ENCODE data around the gene IL13RA2.

The IL13RA2 gene

GRCh38 chrX:115017455-115017854 is at the start of gene IL13RA2:
Gene IL13RA2 (minus strand): TSS chrX:115017616. CDS start chrX:115017269, 347 bp downstream.
- no peak for DNase-seq (ENCODE audit: low spot score)

GRCh38 chrX:115065304-115065703 is 47.9 kb upstream of the IL13RA2 start:
- no peak for DNase-seq (ENCODE audit: low spot score)

- no peak for DNase-seq (ENCODE audit: low spot score)
Measured at GRCh38 chrX:115060013-115060412, 42.6 kb upstream of the IL13RA2 start.

- no peak for DNase-seq (ENCODE audit: low spot score)
Measured at GRCh38 chrX:115058276-115058675, 40.9 kb upstream of the IL13RA2 start.

GRCh38 chrX:115054876-115055275 is 37.5 kb upstream of the IL13RA2 start:
- DNase-seq (ENCODE audit: low spot score) = no peak

- DNase-seq (ENCODE audit: low spot score) = no peak
Measured at GRCh38 chrX:115053223-115053622, 35.8 kb upstream of the IL13RA2 start.

- DNase-seq (ENCODE audit: low spot score) = no peak
Measured at GRCh38 chrX:115047715-115048114, 30.3 kb upstream of the IL13RA2 start.

- no peak for DNase-seq (ENCODE audit: low spot score)
Measured at GRCh38 chrX:115047181-115047580, 29.8 kb upstream of the IL13RA2 start.

- DNase-seq (ENCODE audit: low spot score) = no peak
Measured at GRCh38 chrX:115040417-115040816, 23.0 kb upstream of the IL13RA2 start.

GRCh38 chrX:115038406-115038805 is 21.0 kb upstream of the IL13RA2 start:
- DNase-seq (ENCODE audit: low spot score) = no peak

- no peak for DNase-seq (ENCODE audit: low spot score)
Measured at GRCh38 chrX:115036029-115036428, 18.6 kb upstream of the IL13RA2 start.

GRCh38 chrX:115031989-115032388 is 14.6 kb upstream of the IL13RA2 start:
- DNase-seq (ENCODE audit: low spot score) = no peak

- peak; percentile 50 for DNase-seq (ENCODE audit: low spot score)
Measured at GRCh38 chrX:115030625-115031024, 13.2 kb upstream of the IL13RA2 start.

GRCh38 chrX:115029869-115030570 is 12.6 kb upstream of the IL13RA2 start:
- DNase-seq (ENCODE audit: low spot score) = no peak

GRCh38 chrX:115029440-115029839 is 12.0 kb upstream of the IL13RA2 start:
- no peak for DNase-seq (ENCODE audit: low spot score)

- no peak for DNase-seq (ENCODE audit: low spot score)
Measured at GRCh38 chrX:115023811-115024210, 6.4 kb upstream of the IL13RA2 start.

GRCh38 chrX:115023139-115023538 is 5.7 kb upstream of the IL13RA2 start:
- DNase-seq (ENCODE audit: low spot score) = peak; percentile 51

- DNase-seq (ENCODE audit: low spot score) = no peak
Measured at GRCh38 chrX:115021121-115021520, 3.7 kb upstream of the IL13RA2 start.

GRCh38 chrX:115018944-115019343 is 1.5 kb upstream of the IL13RA2 start:
- no peak for DNase-seq (ENCODE audit: low spot score)

GRCh38 chrX:115018040-115018647 is 728 bp upstream of the IL13RA2 start:
- DNase-seq (ENCODE audit: low spot score) = no peak

- DNase-seq (ENCODE audit: low spot score) = no peak
Measured at GRCh38 chrX:115013705-115014104, 3.7 kb downstream of the IL13RA2 start.

GRCh38 chrX:115011428-115011827 is 6.0 kb downstream of the IL13RA2 start:
- no peak for DNase-seq (ENCODE audit: low spot score)

- DNase-seq (ENCODE audit: low spot score) = no peak
Measured at GRCh38 chrX:114999906-115000305, 17.5 kb downstream of the IL13RA2 start.

- no peak for DNase-seq (ENCODE audit: low spot score)
Measured at GRCh38 chrX:114997779-114998178, 19.6 kb downstream of the IL13RA2 start.
